PFSK-1 (cell line): ENCODE results near the gene CMYA5.

Experiments
- FOXP2 ChIP-seq: optimal IDR thresholded peaks from 2 replicates; pipeline ENCODE3; 2011; ENCODE audit warnings: borderline replicate concordance, control low read depth, inconsistent platforms; ENCODE audit not compliant: insufficient read depth; ENCODE audit errors: extremely low read length, extremely low read depth
- POLR2AphosphoS5 ChIP-seq: IDR thresholded peaks from 2 replicates; pipeline ENCODE4 v1.6.1; 2012; ENCODE audit warnings: low read depth, mild to moderate bottlenecking, control low read depth, low read length, moderate library complexity
- SIN3A ChIP-seq: IDR thresholded peaks from 2 replicates; pipeline ENCODE4 v1.6.1; 2012; ENCODE audit warnings: mild to moderate bottlenecking, low read length, moderate library complexity, borderline replicate concordance; ENCODE audit not compliant: insufficient read depth
- TAF1 ChIP-seq: IDR thresholded peaks from 2 replicates; pipeline ENCODE4 v1.6.1; 2012; ENCODE audit warnings: low read length, control low read depth, borderline replicate concordance; ENCODE audit not compliant: insufficient read depth

GRCh38 chr5:79759848-79760247 lies 70.2 kb downstream of the CMYA5 start:
- TF ChIP-seq POLR2AphosphoS5 (no peak), SIN3A (no peak), TAF1 (no peak), FOXP2 (no peak)
